Activated T-cell treated with anti-CD3 and anti-CD28 coated beads for 48 hours (primary cell): ENCODE measurements around the gene FABP7.

Source experiments
- DNase-seq: peaks from one replicate; pipeline ENCODE4 v3.0.0-alpha.2; 2020; ENCODE audit warnings: low read depth

FABP7 gene

DNA sequence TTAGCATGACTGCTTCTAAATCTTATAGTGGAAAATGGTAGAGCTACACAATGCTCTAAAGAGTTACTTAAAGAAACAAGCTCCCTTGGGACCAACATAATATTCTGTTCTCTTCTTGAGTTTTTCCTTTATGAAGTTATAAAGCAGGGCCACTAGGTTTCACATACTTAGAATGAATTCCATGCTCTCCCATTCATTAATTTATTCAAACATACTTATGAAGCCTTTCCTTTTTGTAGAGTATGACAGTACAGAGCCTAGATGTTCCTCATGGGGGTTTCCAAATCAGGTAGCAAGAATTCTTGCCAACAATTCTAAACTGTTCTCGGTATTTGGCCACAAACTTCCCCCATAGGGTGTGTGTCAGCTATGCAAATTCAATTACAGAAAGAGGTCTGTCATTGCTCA lies 20.6 kb upstream of the FABP7 start:
- no peak for DNase-seq

- no peak for DNase-seq
Measured at GRCh38 chr6:122760330-122760729, 19.2 kb upstream of the FABP7 start.

DNA sequence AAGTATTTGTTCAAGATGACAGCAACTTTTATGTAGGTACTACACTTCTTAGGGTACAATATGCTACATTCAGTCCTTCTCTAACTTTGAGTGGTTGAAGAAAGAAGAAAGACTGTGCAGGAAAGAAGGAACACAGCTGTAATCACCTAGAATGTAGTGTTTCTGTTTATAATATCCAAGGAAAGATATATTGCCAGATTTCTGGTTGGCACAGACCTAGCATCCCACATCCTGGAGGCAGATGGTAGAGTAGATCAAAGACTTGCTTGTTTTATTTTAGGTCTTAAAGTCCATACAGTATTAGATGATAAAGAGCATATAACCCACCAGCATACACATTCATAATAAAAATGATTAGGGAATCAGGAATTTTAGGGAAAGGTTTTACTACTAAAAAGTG lies 13.3 kb upstream of the FABP7 start:
- no peak for DNase-seq

GRCh38 chr6:122770835-122771601 lies 8.5 kb upstream of the FABP7 start:
- no peak for DNase-seq

DNA sequence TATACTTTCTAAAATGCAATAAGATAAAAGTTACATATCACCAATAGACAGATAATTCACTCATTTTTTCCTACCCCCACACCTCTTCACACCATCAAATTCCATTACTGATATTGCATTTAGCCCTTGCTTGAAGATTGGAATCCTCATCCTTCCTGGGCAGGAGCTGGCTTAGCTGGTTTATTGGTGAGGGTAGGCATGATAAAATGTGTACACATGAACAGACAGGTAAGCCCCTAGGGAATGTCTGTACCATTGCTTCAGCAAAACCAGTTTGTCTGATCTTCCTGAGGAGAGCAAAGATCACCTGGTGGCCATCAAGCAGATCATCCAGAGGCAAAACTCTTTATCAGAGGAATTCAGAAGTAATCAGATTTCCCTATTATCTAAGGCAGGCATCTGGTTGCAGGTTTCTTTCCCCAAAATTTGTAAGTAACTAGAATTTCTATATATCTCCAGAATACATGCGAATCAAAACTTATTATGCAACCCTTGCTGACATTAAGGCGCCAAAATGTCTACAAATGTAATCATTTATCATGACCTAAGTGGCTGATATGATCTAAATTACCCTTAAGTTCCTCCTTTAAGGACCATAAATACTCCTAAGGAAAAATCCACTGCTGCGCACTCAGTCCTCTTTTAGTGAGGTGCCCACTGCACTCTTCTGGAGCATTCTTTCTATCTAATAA lies 6.6 kb upstream of the FABP7 start:
- no peak for DNase-seq

DNA sequence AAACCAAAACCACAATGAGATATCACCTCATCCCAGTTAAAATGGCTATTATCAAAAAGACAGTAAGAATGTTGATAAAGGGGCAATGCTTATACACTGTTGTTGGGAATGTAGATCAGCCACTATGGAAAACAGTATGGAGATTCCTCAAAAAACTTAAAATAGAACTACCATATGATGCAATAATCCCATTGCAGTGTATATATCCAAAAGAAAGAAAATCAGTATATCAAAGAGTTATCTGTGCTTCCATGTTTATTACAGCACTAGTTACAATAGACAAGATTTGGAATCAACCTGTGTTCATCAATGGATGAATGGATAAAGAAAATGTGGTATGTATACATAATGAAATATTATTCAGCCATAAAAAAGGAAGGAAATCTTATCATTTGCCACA lies 3.5 kb upstream of the FABP7 start:
- no peak for DNase-seq

DNA sequence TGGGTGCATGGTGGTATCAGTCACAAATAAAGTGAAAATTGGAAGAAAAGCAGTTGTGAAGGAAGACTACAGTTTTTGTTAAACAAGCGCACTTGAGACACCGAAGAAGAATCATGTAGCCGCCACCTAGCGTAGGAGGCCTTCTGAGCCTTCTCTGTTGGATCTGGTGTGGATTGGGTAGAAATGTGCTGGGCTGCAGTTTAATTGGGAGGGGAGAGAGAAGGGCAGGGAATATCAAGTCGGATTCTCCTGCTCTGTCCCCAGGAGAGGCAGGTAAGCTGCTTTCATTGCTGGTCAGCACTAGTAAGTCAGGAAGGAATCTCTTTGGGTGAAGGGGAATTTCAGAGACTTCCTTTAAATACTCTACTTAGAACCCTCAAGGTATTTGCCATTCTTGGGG lies 1.2 kb upstream of the FABP7 start:
- no peak for DNase-seq

DNA sequence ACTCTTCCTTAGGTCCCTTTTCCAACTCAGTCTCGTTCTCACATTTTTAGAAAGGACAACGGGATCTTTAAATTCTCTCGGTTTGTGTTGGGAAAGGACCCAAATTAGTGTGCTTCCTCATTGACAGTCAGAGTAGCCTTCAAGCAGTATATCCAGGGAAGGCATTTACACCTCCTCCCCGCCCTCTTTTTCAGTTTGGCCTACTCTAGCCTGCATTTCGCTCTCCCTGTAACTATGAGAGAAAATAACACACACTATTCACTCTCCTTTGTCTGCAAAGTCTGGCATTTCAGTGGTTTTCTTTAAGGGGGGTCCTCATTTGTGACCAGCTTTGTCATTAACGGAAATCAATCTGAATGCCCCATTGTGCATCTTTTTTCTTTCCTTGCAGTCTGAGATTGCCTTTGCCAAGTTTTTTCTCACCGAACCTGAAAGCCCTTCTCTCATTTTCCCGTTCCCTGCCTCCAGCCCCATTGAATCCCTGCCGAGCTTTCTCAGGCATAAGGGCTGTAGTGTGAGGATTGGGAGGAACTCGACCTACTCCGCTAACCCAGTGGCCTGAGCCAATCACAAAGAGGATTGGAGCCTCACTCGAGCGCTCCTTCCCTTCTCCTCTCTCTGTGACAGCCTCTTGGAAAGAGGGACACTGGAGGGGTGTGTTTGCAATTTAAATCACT lies 393 bp upstream of the FABP7 start:
- no peak for DNase-seq

DNA sequence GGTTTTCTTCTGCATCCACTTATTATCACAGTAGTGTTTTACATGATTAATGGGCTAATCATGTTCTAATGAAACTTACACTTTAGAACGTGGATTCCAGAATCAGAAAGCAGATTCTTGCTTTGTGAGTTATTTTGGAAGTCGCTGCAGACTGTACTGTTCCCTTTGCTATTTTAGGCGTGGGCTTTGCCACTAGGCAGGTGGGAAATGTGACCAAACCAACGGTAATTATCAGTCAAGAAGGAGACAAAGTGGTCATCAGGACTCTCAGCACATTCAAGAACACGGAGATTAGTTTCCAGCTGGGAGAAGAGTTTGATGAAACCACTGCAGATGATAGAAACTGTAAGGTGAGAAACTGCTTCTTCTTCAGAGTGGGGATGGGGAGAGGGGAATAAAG lies 598 bp downstream of the FABP7 start:
- DNase-seq: no peak

GRCh38 chr6:122781716-122782115 lies 2.2 kb downstream of the FABP7 start:
- no peak for DNase-seq

DNA sequence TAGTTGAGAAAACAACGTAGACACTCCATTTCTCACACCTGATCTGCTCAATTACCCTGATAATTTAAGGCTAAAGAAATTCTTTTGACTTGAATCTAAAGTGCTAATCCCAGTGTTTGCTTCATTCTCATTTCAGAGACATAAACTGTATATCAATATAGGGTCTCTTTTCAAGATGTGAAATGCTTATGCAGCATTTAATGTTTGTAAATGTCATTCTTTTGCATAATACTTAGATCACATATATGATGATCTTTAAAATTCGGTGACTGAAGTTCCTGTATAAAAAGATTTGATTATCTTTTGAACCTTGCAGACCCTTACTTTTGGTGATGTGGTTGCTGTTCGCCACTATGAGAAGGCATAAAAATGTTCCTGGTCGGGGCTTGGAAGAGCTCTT lies 3.9 kb downstream of the FABP7 start:
- no peak for DNase-seq

DNA sequence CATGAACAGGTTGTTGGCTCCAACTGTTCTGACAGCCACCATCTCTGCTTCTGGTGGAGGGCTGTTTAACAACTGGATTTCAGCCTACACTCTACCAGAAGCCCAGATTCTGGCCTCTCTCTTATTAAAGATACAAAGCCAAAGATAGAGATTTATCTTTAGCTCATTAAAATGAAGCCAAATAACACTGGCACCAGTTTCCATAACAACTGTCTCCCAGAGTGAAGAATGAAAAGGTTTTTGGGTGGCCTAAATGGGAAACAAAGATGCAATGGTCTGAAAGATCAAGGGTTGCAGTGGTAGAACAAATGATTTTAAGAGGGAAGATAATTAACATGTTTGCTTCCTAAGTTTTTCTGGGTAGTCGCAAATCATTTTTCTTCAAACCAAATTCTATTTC lies 6.4 kb downstream of the FABP7 start:
- no peak for DNase-seq

DNA sequence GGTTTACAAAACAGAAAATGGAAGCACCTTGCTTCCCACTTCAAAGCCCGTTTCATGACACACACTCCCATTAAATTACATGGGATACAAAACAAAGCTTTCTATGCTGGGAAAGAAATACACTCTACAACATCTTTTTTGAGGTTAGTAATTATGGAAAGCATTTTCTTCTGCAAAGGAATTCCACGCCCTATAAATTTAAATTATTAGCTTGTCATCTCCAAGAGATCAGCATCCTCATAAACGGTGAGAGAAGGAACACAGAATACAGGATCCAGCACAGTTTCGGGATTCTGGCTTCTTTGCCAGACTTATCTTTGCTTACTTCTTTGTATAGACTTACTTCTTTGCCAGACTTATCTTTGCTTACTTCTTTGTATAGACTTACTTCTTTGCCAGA lies 8.2 kb downstream of the FABP7 start:
- no peak for DNase-seq

DNA sequence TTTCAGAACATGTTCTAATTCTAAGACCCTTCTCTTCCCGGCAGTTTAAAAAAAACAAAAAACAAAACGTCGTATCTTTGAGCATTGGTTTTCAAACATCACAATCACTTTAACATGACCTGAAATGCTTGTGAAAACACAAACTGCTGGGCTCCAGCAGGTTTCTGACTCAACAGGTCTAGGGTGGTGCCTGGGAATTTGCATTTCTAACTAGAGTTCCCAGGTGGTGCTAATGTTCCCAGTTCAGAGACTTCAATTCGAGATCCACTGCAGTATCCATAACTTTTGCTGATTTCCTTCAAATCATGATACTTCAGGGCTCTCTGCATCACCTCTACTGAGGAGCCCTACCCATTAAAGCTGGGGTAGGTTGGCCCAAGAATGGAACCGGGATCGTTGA lies 8.7 kb downstream of the FABP7 start:
- DNase-seq: no peak

- no peak for DNase-seq
Measured at GRCh38 chr6:122788663-122789181, 9.2 kb downstream of the FABP7 start.

- peak; percentile 23 for DNase-seq
Measured at GRCh38 chr6:122789182-122790027, 9.9 kb downstream of the FABP7 start, which contains the start of gene SMPDL3A. Gene SMPDL3A (plus strand): TSS chr6:122789258. CDS start chr6:122789347, 89 bp downstream.

DNA sequence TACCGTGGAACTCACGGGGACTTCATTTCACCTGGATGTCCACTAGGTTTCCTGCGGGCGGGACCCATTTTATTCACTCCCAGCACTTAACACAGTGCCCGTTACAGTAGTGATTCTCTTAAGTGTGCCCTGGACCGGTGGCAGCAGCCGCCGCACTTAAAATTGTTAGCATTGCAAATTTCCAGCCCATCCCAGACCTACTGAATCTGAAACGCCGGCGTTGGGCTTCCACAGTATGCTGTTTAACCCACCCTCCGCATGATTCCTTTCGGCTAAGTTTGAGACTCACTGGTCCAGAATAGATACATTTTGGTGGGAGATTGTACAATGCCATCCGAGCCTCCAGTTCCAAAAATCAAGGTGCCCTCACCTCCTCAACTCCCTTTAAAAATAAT lies 10.5 kb downstream of the FABP7 start:
- DNase-seq: no peak

GRCh38 chr6:122790423-122791309 lies 11.2 kb downstream of the FABP7 start:
- no peak for DNase-seq

DNA sequence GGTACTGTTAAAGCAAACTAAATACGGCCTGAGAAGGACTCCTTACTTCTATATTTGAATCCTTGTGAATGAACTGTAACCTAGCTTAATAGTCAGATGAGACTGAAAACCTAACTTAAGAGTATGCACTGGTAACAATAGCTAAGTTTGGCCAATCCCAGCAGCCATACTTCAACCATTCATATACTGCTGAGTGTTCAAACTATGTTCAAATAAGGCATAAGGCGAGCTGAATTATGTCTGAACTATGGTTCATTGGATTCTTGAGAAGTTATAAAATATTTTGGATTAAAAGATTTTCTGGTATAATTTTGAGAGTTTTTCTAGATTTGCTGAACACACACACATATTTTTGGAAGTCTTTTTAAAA lies 11.8 kb downstream of the FABP7 start:
- no peak for DNase-seq

DNA sequence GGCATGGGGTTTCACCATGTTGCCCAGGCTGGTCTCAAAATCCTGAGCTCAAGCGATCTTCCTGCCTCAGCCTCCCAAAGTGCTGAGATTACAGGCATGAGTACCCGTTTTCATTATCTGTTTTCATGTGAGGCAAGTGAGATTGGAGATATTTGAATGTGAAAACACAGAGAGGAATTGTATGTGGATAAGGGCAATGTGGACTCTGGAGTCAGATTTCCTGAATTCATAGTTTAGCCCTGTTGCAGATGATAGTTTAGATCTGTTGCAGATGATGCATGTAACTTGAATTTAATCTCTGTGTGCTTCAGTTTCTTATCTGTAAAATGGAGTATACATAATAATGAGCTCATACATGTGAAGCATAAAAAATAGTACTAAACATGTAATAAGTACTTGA lies 13.2 kb downstream of the FABP7 start:
- no peak for DNase-seq

- no peak for DNase-seq
Measured at GRCh38 chr6:122797537-122797936, 18.0 kb downstream of the FABP7 start.
